Brain microvascular endothelial cell (primary cell): ENCODE results near the gene PRKACA.

Experiments
- DNase-seq: peaks from one replicate; pipeline ENCODE4 v3.0.0-alpha.2; 2020
- H3K27ac ChIP-seq: fragments of 250-450 bp; sonication (Bioruptor Pico); 2 replicates; pipeline ENCODE4 v1.5.1; 2020; ENCODE audit warnings: mild to moderate bottlenecking, moderate library complexity
- H3K27me3 ChIP-seq: fragments of 250-450 bp; sonication (Bioruptor Pico); replicated peaks from 2 replicates; pipeline ENCODE4 v1.5.1; 2020; ENCODE audit warnings: mild to moderate bottlenecking
- H3K36me3 ChIP-seq: fragments of 250-450 bp; sonication (Bioruptor Pico); replicated peaks from 2 replicates; pipeline ENCODE4 v1.5.1; 2020; ENCODE audit warnings: mild to moderate bottlenecking
- H3K4me3 ChIP-seq: 2 replicates; pipeline ENCODE4 v1.5.1; 2011; ENCODE audit warnings: low read depth, mild to moderate bottlenecking, control low read depth, low read length, moderate library complexity
- CTCF ChIP-seq: IDR thresholded peaks from 2 replicates; pipeline ENCODE4 v1.5.1; 2011; ENCODE audit warnings: low read depth, mild to moderate bottlenecking, moderate library complexity, low read length, control low read depth, inconsistent platforms; ENCODE audit errors: missing control alignments
- in situ Hi-C: cut with HindIII; loops from 2 replicates; pipeline ENCODE4 v1.10.0; 2017; ENCODE audit warnings: low sequenced_read_pairs, low pct_ligation_motif_present

The PRKACA gene

GRCh38 chr19:14086098-14086497, 31.5 kb downstream of the PRKACA start:
- H3K36me3 ChIP-seq: peaks cover 8% of the 10 kb centered on the region
- H3K4me3 ChIP-seq: no peak overlapping the region
- in situ Hi-C loops: no loop called here
- no peak for DNase-seq
- TF ChIP-seq CTCF: no peak
- no peak overlapping the region for H3K27ac ChIP-seq
- no peaks in the 10 kb centered on the region for H3K27me3 ChIP-seq

- no peak for TF ChIP-seq CTCF
- DNase-seq: no peak
- no peaks in the 10 kb centered on the region for H3K27me3 ChIP-seq
- in situ Hi-C loops: no loop called here
- H3K27ac ChIP-seq: no peak within 1 kb of the TSS
- no peak within 1 kb of the TSS for H3K4me3 ChIP-seq
- peaks cover 8% of the 10 kb centered on the region for H3K36me3 ChIP-seq
Observed at GRCh38 chr19:14085309-14085995, 32.1 kb downstream of the PRKACA start, which contains the start of gene C19orf67. Gene C19orf67, minus strand, starts transcription at chr19:14085783. Its CDS starts 156 bp downstream, at chr19:14085627.

GRCh38 chr19:14082675-14082960, 34.9 kb downstream of the PRKACA start:
- Histone ChIP-seq H3K27ac (no peak overlapping the region), H3K36me3 (no peaks in the 10 kb centered on the region), H3K4me3 (no peak overlapping the region), H3K27me3 (no peaks in the 10 kb centered on the region)
- DNase-seq: no peak
- in situ Hi-C loops: no loop called here
- no peak for TF ChIP-seq CTCF

GRCh38 chr19:14081797-14082674, 35.5 kb downstream of the PRKACA start:
- DNase-seq: no peak
- in situ Hi-C loops: no loop called here
- no peak for TF ChIP-seq CTCF
- Histone ChIP-seq H3K36me3 (no peaks in the 10 kb centered on the region), H3K27me3 (no peaks in the 10 kb centered on the region), H3K4me3 (peak overlapping the region; percentile 73), H3K27ac (peak overlapping the region; percentile 61)

GRCh38 chr19:14080887-14081796, 36.4 kb downstream of the PRKACA start:
- in situ Hi-C loops: no loop called here
- DNase-seq: peak; percentile 99
- TF ChIP-seq CTCF: no peak
- peak overlapping the region; percentile 74 for H3K4me3 ChIP-seq
- peak overlapping the region; percentile 61 for H3K27ac ChIP-seq
- H3K36me3 ChIP-seq: no peaks in the 10 kb centered on the region
- no peaks in the 10 kb centered on the region for H3K27me3 ChIP-seq
